Activated CD8-positive, alpha-beta memory T cell treated with anti-CD3 and anti-CD28 coated beads, Interleukin-2, amount 10 ng/mL, durations not matched to agents 7 days and 5 days (primary cell): ENCODE results near the gene NPRL2. TPM values are rescaled to one million over a fixed set of nuclear protein-coding genes. Genes with fewer than 3 reads are reported as not detected.

Experiments
- ATAC-seq: fragments of 150-1000 bp; cut with Tn5 transposase; one replicate; pipeline ENCODE4 v1.10.0; 2021; ENCODE audit warnings: moderate library complexity
- CTCF ChIA-PET: fragments of 350-600 bp; sonication (Branson Sonifier 250); formaldehyde crosslinking; loops from one replicate; lab custom pipeline; 2021; ENCODE audit warnings: antibody characterized with exemption; lab: Charles Lee
- DNase-seq: peaks from one replicate; pipeline ENCODE4 v3.0.0-alpha.2; 2020
- H3K27ac Mint-ChIP-seq: one replicate; pipeline ENCODE4 v1.8.0; 2021; ENCODE audit warnings: mild to moderate bottlenecking, mixed read lengths
- H3K27me3 Mint-ChIP-seq: one replicate; pipeline ENCODE4 v1.8.0; 2021; ENCODE audit warnings: mixed read lengths
- H3K36me3 Mint-ChIP-seq: one replicate; pipeline ENCODE4 v1.8.0; 2021; ENCODE audit warnings: mild to moderate bottlenecking, mixed read lengths
- H3K4me1 Mint-ChIP-seq: one replicate; pipeline ENCODE4 v1.8.0; 2021; ENCODE audit warnings: mixed read lengths
- H3K4me3 Mint-ChIP-seq: one replicate; pipeline ENCODE4 v1.8.0; 2021; ENCODE audit warnings: mild to moderate bottlenecking, moderate library complexity, mixed read lengths
- H3K9me3 Mint-ChIP-seq: one replicate; pipeline ENCODE4 v1.8.0; 2022; ENCODE audit warnings: low read depth, mixed read lengths
- total RNA-seq, 2 experiments: library from RNA; stranded (reverse); gene quantifications; one replicate each; pipeline ENCODE4 v1.2.3, GENCODE V29; 2021

NPRL2 gene
- total RNA-seq, 2 experiments from 2014 or later, result 45.3 to 49.7 TPM

DNA sequence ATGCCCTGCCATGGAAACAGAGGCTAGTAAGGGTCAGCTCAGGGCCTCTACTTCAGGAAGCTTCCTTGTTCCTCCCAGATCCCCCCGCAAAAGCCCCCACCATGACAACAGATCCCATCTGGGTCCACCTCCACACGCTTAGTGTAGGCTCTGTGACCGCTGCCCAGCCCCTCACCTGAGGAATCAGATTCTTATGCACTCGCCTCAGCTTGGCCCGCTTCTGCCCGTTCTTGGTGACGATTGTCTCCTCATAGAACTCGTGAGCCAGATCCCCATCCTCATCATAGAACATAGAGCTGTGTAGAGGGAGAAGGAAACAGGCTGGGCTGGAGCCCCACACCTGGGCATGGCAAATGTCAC is 24.4 kb downstream of the NPRL2 start:
- ATAC-seq, result no peak
- Mint-ChIP-seq H3K4me1 (peaks cover 29% of the 10 kb centered on the region), H3K36me3 (peaks cover 14% of the 10 kb centered on the region), H3K27ac (no peak overlapping the region), H3K9me3 (no peaks in the 10 kb centered on the region), H3K27me3 (no peaks in the 10 kb centered on the region), H3K4me3 (no peak overlapping the region)
- peak; percentile 39 for DNase-seq
- CTCF ChIA-PET, result interaction anchor here (7.8 to 18.0 kb wide), 2 partner anchors 9 to 27 kb away, joined by 91 to 266 read pairs; partner anchors contain the start of genes HYAL1, HYAL3, IFRD2 and NAA80

DNA sequence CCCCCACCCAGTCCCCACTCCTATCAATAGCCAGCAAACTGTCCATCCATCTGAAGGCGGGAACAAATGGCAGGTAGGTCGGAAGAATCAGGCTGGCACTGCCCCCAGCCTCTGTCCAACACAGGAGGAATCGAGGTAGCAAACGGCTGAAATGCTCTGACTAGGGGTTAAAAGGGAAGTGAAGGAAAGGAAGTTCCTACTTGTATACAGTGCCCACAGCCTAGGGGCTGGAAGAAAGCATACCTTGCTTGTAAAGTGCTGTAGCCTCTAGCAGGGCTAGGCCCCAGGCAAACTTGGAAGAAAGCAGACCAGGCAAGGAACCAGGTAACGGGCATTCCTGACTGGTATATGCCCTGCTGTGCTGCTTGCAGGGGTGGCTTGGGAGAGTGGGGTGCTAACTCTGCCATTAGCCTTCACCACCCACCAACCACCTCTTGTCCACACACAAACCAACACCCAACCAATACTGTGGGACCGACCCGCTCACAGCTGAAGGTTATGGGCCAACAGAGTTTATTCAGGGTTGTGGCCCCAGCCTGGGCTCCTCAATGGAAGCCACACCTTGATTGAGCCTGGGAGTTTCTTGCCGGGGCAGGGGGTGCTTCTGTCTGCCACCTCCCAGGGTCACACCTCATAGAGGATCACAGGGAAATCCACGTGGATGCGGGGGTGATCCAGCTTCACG is 24.9 kb downstream of the NPRL2 start:
- CTCF ChIA-PET, result interaction anchor here (1.6 to 18.0 kb wide), 5 partner anchors 10 to 131 kb away, joined by 5 to 266 read pairs (median 10); partner anchors contain the start of genes GNAI2, HYAL1, HYAL3 and IFRD2
- no peaks in the 10 kb centered on the region for H3K9me3 Mint-ChIP-seq
- DNase-seq (peak; percentile 39), ATAC-seq (no peak)
- H3K4me1 Mint-ChIP-seq, result peaks cover 26% of the 10 kb centered on the region
- no peak overlapping the region for H3K27ac Mint-ChIP-seq
- peaks cover 9% of the 10 kb centered on the region for H3K36me3 Mint-ChIP-seq
- H3K4me3 Mint-ChIP-seq, result no peak overlapping the region
- H3K27me3 Mint-ChIP-seq, result no peaks in the 10 kb centered on the region

DNA sequence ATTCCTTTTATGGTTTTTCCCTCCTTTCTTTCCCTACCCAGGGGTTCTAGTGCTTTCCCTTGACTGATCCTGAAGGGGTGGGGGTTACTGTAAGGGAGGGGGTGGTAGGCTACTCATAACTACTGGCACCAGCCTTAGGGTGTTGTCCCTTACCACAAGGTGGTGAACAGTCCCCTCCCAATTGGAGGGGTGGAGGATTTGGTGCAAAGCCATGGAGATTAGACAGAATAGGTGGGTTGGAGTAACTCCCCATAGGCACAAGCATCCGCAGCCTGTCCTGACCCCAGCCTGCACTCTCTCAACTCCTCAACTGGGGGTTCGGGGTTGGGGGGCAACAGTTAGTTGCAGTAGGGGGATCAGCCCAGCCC is 25.5 kb downstream of the NPRL2 start:
- ATAC-seq (no peak), DNase-seq (no peak)
- no peak overlapping the region for H3K4me3 Mint-ChIP-seq
- CTCF ChIA-PET, result interaction anchor here (0.9 to 18.0 kb wide), 12 partner anchors 10 to 131 kb away, joined by 3 to 266 read pairs (median 7); partner anchors contain the start of genes GNAI2, HYAL1, HYAL3 and IFRD2
- peaks cover 30% of the 10 kb centered on the region for H3K4me1 Mint-ChIP-seq
- no peaks in the 10 kb centered on the region for H3K9me3 Mint-ChIP-seq
- H3K27me3 Mint-ChIP-seq, result no peaks in the 10 kb centered on the region
- H3K27ac Mint-ChIP-seq, result no peak overlapping the region
- H3K36me3 Mint-ChIP-seq, result peaks cover 5% of the 10 kb centered on the region

DNA sequence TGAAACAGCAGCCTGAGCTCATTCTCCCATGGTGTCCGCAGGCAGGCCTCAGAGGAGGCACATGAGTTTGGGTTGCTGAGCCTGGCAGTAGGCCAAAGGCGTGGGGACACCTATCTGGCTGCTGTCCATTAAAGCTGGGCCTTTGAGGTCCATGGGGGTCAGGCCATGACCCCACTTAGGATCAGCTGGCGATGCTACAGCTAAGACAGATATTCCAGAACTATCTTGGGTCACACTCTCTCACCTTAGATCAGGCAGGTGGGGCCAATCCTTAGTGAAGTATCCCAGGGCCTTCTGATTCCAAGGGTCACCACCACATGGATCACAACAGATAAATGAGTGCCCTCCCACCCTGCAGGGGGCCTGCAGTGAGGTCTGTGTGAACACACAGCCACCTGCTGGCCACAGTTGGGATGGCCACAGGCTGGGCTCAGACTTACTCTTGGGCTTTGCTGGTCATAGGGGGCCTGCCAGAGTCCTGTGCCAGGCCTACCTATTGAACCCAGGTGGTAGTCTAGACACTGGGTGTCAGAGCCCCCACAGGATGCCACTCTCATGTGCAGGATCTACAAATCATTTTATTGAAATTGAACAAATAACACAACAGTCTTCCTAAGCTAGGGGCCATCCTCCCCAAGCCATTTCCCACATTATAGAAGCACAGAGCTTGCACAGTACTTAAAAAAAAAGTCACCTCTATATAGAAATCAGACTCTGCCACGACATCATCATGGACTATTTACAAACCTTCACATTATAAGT is 26.0 kb downstream of the NPRL2 start:
- CTCF ChIA-PET, result interaction anchor here (0.7 to 18.0 kb wide), 24 partner anchors 10 to 132 kb away, joined by 3 to 266 read pairs (median 4); partner anchors contain the start of genes CYB561D2, GNAI2, HYAL1 and HYAL3
- ATAC-seq, result peak; percentile 21
- no peaks in the 10 kb centered on the region for H3K36me3 Mint-ChIP-seq
- peaks cover 34% of the 10 kb centered on the region for H3K4me1 Mint-ChIP-seq
- peak; percentile 78 for DNase-seq
- no peak overlapping the region for H3K27ac Mint-ChIP-seq
- no peaks in the 10 kb centered on the region for H3K9me3 Mint-ChIP-seq
- H3K27me3 Mint-ChIP-seq, result no peaks in the 10 kb centered on the region
- no peak overlapping the region for H3K4me3 Mint-ChIP-seq

DNA sequence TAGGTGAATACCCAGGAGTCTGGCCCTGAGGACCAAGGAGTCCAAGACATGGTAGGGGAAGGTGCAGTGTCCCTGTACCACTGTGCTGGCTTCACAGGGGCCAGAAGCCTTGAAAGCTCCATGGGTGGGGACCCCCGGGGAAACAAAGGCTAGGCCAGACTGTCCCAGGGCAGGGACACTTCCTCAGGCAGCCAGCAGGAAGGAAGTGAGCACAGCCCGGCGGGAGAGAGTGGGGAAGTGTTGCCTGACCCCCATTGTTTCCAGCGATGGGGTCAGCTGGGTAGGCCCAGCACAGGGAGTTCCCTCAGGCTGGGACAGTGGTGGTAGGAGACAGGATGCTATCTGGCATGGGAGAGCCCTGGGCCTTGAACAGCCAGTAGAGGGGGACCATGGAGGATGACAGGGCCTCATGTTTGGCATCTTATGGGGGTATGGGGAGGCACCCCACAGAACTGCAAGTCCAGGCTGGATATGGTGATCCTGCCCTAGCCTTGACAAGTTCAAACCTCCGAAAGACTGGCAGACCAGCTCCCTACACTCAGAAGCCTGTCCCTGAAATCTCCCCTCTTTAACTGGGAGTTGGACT is 26.9 kb downstream of the NPRL2 start:
- DNase-seq (peak; percentile 39), ATAC-seq (no peak)
- H3K27me3 Mint-ChIP-seq, result no peaks in the 10 kb centered on the region
- no peaks in the 10 kb centered on the region for H3K36me3 Mint-ChIP-seq
- peaks cover 39% of the 10 kb centered on the region for H3K4me1 Mint-ChIP-seq
- no peaks in the 10 kb centered on the region for H3K9me3 Mint-ChIP-seq
- H3K4me3 Mint-ChIP-seq, result no peak overlapping the region
- peak overlapping the region; percentile 35 for H3K27ac Mint-ChIP-seq
- CTCF ChIA-PET, result interaction anchor here (0.6 to 18.0 kb wide), 23 partner anchors 9 to 218 kb away, joined by 3 to 266 read pairs (median 5); partner anchors contain the start of genes CYB561D2, GNAI2, HYAL1 and HYAL3

GRCh38 chr3:50323092-50323600 is 27.4 kb downstream of the NPRL2 start:
- no peak overlapping the region for H3K4me3 Mint-ChIP-seq

DNA sequence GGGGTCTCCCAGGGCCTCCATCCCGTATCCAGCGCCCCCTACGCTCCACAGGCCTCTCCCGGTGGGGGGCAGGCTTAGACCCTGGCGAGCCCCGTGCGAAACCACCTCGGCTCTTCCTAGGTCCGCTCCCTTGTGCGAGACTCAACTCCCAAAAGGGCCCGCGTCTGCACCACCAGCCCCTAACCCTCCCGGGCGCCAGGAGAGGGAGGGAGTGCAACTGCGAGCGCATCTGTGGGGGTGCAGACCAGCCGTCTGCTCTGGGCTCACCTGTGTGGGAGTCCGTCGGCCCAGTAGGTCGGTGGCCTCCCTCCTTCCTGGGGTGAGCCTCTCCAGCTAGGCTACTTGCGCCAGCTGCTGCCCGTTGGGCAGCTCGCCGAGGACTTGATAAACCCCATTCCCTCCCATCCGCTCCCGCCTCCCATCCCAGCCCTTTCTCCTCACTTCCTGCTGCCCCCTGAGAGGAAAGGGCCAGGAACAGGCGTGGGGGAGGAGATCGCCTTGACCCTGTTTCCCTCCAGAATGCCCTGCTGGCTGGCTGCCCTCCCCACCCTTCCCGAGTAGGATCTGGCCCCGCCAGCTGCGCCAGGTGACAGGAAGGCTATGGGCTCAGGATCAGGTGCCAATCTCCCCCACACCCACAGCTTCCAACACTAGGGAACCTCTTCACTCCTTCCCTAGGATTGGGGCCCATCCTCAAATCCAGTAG is 28.0 kb downstream of the NPRL2 start, which contains the start of gene HYAL2:
Gene HYAL2, minus strand, starts transcription at position 360 of the 706 bp plus-strand sequence. CDS start 2,256 bp downstream, outside the sequence.
- Mint-ChIP-seq H3K27ac (peak within 1 kb of the TSS; percentile 93), H3K36me3 (no peaks in the 10 kb centered on the region), H3K9me3 (no peaks in the 10 kb centered on the region), H3K4me3 (peak within 1 kb of the TSS; percentile 89), H3K4me1 (peaks cover 35% of the 10 kb centered on the region), H3K27me3 (no peaks in the 10 kb centered on the region)
- DNase-seq (peak; percentile 40), ATAC-seq (no peak)
- CTCF ChIA-PET, result interaction anchor here (1.3 to 18.0 kb wide), 6 partner anchors 13 to 48 kb away, joined by 3 to 266 read pairs (median 14); partner anchors contain the start of genes HYAL1, HYAL3, IFRD2 and NAA80

More at GRCh38 chr3:50323092-50323600, 27.4 kb downstream of the NPRL2 start:
- CTCF ChIA-PET, result interaction anchor here (0.9 to 18.0 kb wide), 7 partner anchors 12 to 131 kb away, joined by 3 to 266 read pairs (median 6); partner anchors contain the start of genes HYAL1, HYAL3, IFRD2 and NAA80
- H3K4me1 Mint-ChIP-seq, result peaks cover 36% of the 10 kb centered on the region
- H3K9me3 Mint-ChIP-seq, result no peaks in the 10 kb centered on the region
- ATAC-seq (no peak), DNase-seq (peak; percentile 42)
- no peaks in the 10 kb centered on the region for H3K27me3 Mint-ChIP-seq
- H3K27ac Mint-ChIP-seq, result peak overlapping the region; percentile 47
- no peaks in the 10 kb centered on the region for H3K36me3 Mint-ChIP-seq

DNA sequence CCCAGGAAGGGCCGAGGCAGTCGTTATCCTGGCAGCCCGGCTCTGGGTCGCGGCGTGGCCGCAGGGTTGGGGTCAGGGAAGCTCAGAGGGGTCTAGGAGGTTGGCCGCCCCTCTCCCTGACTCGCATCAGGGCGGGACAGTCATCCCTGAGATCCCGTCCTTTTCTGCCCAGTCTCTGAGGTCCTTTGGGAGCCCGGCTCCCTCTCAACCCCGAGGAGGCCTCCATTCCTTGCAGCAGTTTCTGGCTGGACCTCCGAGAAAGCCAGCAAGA is 28.5 kb downstream of the NPRL2 start:
- H3K27ac Mint-ChIP-seq, result no peak overlapping the region
- no peaks in the 10 kb centered on the region for H3K36me3 Mint-ChIP-seq
- H3K4me3 Mint-ChIP-seq, result no peak overlapping the region
- DNase-seq (no peak), ATAC-seq (no peak)
- no peaks in the 10 kb centered on the region for H3K27me3 Mint-ChIP-seq
- CTCF ChIA-PET, result interaction anchor here (1.3 to 18.0 kb wide), 5 partner anchors 13 to 47 kb away, joined by 3 to 266 read pairs (median 21); partner anchors contain the start of genes HYAL1, HYAL3, IFRD2 and NAA80
- no peaks in the 10 kb centered on the region for H3K9me3 Mint-ChIP-seq
- H3K4me1 Mint-ChIP-seq, result peaks cover 36% of the 10 kb centered on the region

DNA sequence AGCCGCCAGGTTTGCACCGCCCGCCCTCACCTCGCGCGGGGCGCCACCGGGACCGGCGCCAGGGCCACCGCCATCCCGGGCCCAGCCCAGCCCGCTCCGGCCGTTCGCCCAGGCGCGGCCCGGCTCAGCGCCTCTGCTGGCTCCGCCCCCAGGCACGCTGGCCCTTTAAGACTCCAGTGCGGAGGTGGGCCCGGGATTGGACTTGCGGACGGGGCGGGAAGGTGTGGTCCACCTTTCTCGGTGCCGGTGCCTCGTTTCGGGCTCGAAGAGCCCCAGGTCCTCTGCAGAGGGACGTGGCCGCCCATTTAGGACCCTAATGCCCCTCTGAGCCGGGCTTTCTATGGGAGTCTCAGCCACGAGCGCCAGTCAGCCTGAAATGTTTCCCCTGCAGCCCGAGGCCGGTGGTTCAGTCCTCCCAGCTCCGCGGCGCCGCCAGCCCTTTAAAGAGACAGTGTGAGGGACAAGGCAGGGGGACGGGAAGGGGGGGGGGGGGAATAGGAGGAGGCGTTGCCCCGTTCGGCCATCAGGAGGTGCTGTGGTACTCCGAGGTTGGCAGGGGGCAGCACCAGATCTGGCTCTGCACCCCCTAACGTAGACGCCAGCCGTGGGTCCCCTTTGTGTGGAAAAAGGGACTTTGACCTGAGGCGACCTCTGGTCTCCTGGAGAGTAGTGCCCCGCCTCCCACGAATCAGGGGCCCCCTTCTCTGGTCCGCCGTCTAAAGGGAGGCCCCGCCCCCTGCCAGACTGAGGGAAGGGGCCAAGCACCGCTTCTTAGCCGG is 29.1 kb downstream of the NPRL2 start:
- peak; percentile 90 for DNase-seq
- Mint-ChIP-seq H3K27ac (peak overlapping the region; percentile 93), H3K4me3 (peak overlapping the region; percentile 89), H3K36me3 (no peaks in the 10 kb centered on the region), H3K4me1 (peaks cover 37% of the 10 kb centered on the region), H3K27me3 (no peaks in the 10 kb centered on the region), H3K9me3 (no peaks in the 10 kb centered on the region)
- CTCF ChIA-PET, result interaction anchor here (1.3 to 18.0 kb wide), 4 partner anchors 14 to 75 kb away, joined by 3 to 266 read pairs (median 47); partner anchors contain the start of genes HYAL1, HYAL3, IFRD2 and NAA80
- ATAC-seq, result peak; percentile 76

DNA sequence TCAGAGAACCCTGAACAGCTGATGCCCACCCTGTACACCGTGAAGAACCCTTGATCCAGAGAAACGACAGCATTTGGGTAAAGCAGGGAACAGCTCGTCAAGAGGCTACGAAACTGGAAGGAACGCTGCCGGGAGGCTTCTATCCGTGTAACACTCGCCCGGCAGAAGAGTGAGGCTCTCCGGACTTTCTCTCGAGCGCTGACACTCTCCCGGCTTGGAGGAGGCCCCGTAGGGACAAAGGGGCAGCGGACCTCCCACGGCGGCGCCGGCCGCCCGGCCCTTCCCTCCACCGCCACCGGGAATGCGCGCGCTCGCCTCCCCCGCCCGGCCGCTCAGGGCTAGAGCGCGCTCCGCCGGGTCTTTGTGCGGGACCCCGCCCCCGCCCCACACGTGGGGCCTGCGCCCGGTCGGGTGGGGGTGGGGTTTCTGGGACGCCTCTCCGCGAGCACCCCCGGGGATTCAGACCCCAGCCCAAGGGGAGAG is 29.7 kb downstream of the NPRL2 start:
- Mint-ChIP-seq H3K4me1 (peaks cover 39% of the 10 kb centered on the region), H3K4me3 (peak overlapping the region; percentile 89), H3K27ac (peak overlapping the region; percentile 80), H3K36me3 (peaks cover 3% of the 10 kb centered on the region), H3K9me3 (no peaks in the 10 kb centered on the region), H3K27me3 (no peaks in the 10 kb centered on the region)
- CTCF ChIA-PET, result interaction anchor here (0.8 to 18.0 kb wide), 5 partner anchors 15 to 74 kb away, joined by 3 to 266 read pairs (median 3); partner anchors contain the start of genes HYAL1, HYAL3, IFRD2 and NAA80
- DNase-seq, result no peak
- peak; percentile 50 for ATAC-seq

GRCh38 chr3:50319894-50320625 is 30.5 kb downstream of the NPRL2 start:
- CTCF ChIA-PET, result interaction anchor here (0.8 to 18.0 kb wide), 5 partner anchors 15 to 73 kb away, joined by 3 to 266 read pairs (median 4); partner anchors contain the start of genes HYAL1, HYAL3, IFRD2 and NAA80
- DNase-seq, result peak; percentile 41
- H3K4me3 Mint-ChIP-seq, result peak overlapping the region; percentile 89
- H3K27me3 Mint-ChIP-seq, result no peaks in the 10 kb centered on the region
- H3K36me3 Mint-ChIP-seq, result peaks cover 3% of the 10 kb centered on the region
- ATAC-seq, result no peak
- H3K9me3 Mint-ChIP-seq, result no peaks in the 10 kb centered on the region
- H3K27ac Mint-ChIP-seq, result no peak overlapping the region
- peaks cover 45% of the 10 kb centered on the region for H3K4me1 Mint-ChIP-seq
